NCI-H345 treated with DMSO at 0.1 percent for 48 hours (cell line): ENCODE data around the gene AGER.
"Not testable (repeated sequence)": the region's sequence is repeated elsewhere in the genome, so short reads cannot be mapped to it uniquely, and the experiment has no call there.

Experiments used
- DNase-seq: peaks from one replicate; lab custom pipeline; 2025; ENCODE audit not compliant: unreplicated experiment; lab: John Stamatoyannopoulos, UW

Gene AGER

GRCh38 chr6:32187725-32188380 lies 3.8 kb upstream of the AGER start:
- DNase-seq = not testable (repeated sequence)

- DNase-seq = no peak
Observed at GRCh38 chr6:32187009-32187709, 3.1 kb upstream of the AGER start.

GRCh38 chr6:32186151-32186840 lies 2.2 kb upstream of the AGER start:
- DNase-seq = not testable (repeated sequence)

- DNase-seq = not testable (repeated sequence)
Observed at GRCh38 chr6:32185681-32186131, 1.7 kb upstream of the AGER start.

GRCh38 chr6:32183483-32184083 lies 470 bp downstream of the AGER start:
- DNase-seq = no peak

- DNase-seq = no peak
Observed at GRCh38 chr6:32183030-32183429, 1.0 kb downstream of the AGER start.

GRCh38 chr6:32182555-32182981 lies 1.5 kb downstream of the AGER start:
- DNase-seq = no peak

- no peak for DNase-seq
Observed at GRCh38 chr6:32181915-32182529, 2.0 kb downstream of the AGER start.

- no peak for DNase-seq
Observed at GRCh38 chr6:32181148-32181702, 2.8 kb downstream of the AGER start.

- no peak for DNase-seq
Observed at GRCh38 chr6:32179766-32180405, 4.2 kb downstream of the AGER start.

- DNase-seq = no peak
Observed at GRCh38 chr6:32178547-32179440, 5.3 kb downstream of the AGER start.

GRCh38 chr6:32177788-32178546 lies 6.1 kb downstream of the AGER start, which contains the start of gene RNF5:
RNF5 (plus strand) TSS chr6:32178405; CDS start chr6:32178512, 107 bp downstream.
- DNase-seq = peak; percentile 99

- peak; percentile 85 for DNase-seq
Observed at GRCh38 chr6:32177183-32177787, 6.8 kb downstream of the AGER start.

GRCh38 chr6:32176476-32177182 lies 7.4 kb downstream of the AGER start:
- peak; percentile 41 for DNase-seq

- DNase-seq = peak; percentile 84
Observed at GRCh38 chr6:32175711-32176475, 8.2 kb downstream of the AGER start, which contains the start of gene AGPAT1. AGPAT1 (minus strand) TSS chr6:32176084; CDS start chr6:32171496, 4,588 bp downstream.

- DNase-seq = no peak
Observed at GRCh38 chr6:32175322-32175710, 8.7 kb downstream of the AGER start.

GRCh38 chr6:32174416-32174815 lies 9.6 kb downstream of the AGER start:
- no peak for DNase-seq
